Adrenal gland (tissue), 5 donors: ENCODE measurements around the gene GLB1L2.

Source experiments
- CTCF ChIP-seq, 6 experiments: fragments of 450-650 bp in 4 of 6; fragments of 200-600 bp in 2 of 6; sonication (generic) in 1 of 6; IDR thresholded peaks; 1 replicate in 5 of 6; 2 replicates in 1 of 6; pipeline versions ENCODE4 v1.5.1 to v1.8.0; 2016 to 2021; ENCODE audit warnings: antibody characterized with exemption in 6 of 6, mild to moderate bottlenecking in 2 of 6, moderate library complexity in 1 of 6
- POLR2A ChIP-seq, 2 donors: fragments of 450-650 bp; IDR thresholded peaks; one replicate each; pipeline ENCODE4 v1.6.1; 2017; ENCODE audit warnings: antibody characterized with exemption in 2 of 2, mild to moderate bottlenecking in 2 of 2, moderate library complexity in 1 of 2
- donor health status: DM: no; HTN: no; CAD: no.

GRCh38 chr11:134347441-134347840 lies 15.7 kb downstream of the GLB1L2 start:
- no peak for TF ChIP-seq CTCF (IDR thresholded peaks at IDR 0.05)
- TF ChIP-seq POLR2A (IDR thresholded peaks at IDR 0.05) = no peak
